ENCODE data around the gene SEC61A2. TPM values are rescaled to one million over a fixed set of nuclear protein-coding genes. Genes with fewer than 3 reads are reported as not detected.
"Not testable (repeated sequence)": the region's sequence is repeated elsewhere in the genome, so short reads cannot be mapped to it uniquely, and the experiment has no call there.

Gene SEC61A2
- total RNA-seq, 1 experiment from 2014 or later, result 6.8 TPM

- no peaks in the 10 kb centered on the region for H3K27me3 ChIP-seq (ENCODE audit: insufficient read depth, low read depth)
- no peak for DNase-seq
- BruUV-seq (replicated peaks), result no TSS peak
- no peak overlapping the region for H2AFZ ChIP-seq
- H3K4me2 ChIP-seq, result no peak overlapping the region
- H4K20me1 ChIP-seq (ENCODE audit: insufficient read depth), result no peaks in the 10 kb centered on the region
- no peak overlapping the region for H3K27ac ChIP-seq
- no peaks in the 10 kb centered on the region for H3K79me2 ChIP-seq (ENCODE audit: low read depth)
- no peaks in the 10 kb centered on the region for H3K9me3 ChIP-seq (ENCODE audit: insufficient read depth, low read depth)
- no peak for TF ChIP-seq EZH2 (IDR thresholded peaks at IDR 0.05; ENCODE audit: low read depth)
- TF ChIP-seq CTCF (conservative IDR thresholded peaks at IDR 0.05), result no peak
- intact Hi-C loops (cut with micrococcal nuclease; ENCODE audit: unreplicated experiment), result no loop called here
- no peaks in the 10 kb centered on the region for H3F3A ChIP-seq (ENCODE audit: insufficient read depth, low read depth)
- ChIA-PET CTCF (no interaction called here), POLR2A (ENCODE audit: unreplicated experiment) (no interaction called here)
- H3K9me2 ChIP-seq (ENCODE audit: insufficient read depth), result no peaks in the 10 kb centered on the region
- H3K36me3 ChIP-seq (ENCODE audit: low read depth), result no peaks in the 10 kb centered on the region
- H3K4me1 ChIP-seq (replicated peaks; ENCODE audit: insufficient read depth), result no peaks in the 10 kb centered on the region
- no peak overlapping the region for H3K4me3 ChIP-seq
Observed at GRCh38 chr10:12088919-12089318, 40.6 kb upstream of the SEC61A2 start.

GRCh38 chr10:12091421-12091820, 38.1 kb upstream of the SEC61A2 start:
- Histone ChIP-seq H3K9me3 (ENCODE audit: insufficient read depth, low read depth) (no peaks in the 10 kb centered on the region), H3K36me3 (ENCODE audit: low read depth) (no peaks in the 10 kb centered on the region), H3F3A (ENCODE audit: insufficient read depth, low read depth) (no peaks in the 10 kb centered on the region), H3K79me2 (ENCODE audit: low read depth) (no peaks in the 10 kb centered on the region), H3K9me2 (ENCODE audit: insufficient read depth) (no peaks in the 10 kb centered on the region), H3K4me3 (no peak overlapping the region), H3K27ac (no peak overlapping the region), H3K4me2 (no peak overlapping the region), H3K4me1 (replicated peaks; ENCODE audit: insufficient read depth) (no peaks in the 10 kb centered on the region), H2AFZ (no peak overlapping the region), H3K27me3 (ENCODE audit: insufficient read depth, low read depth) (no peaks in the 10 kb centered on the region), H4K20me1 (ENCODE audit: insufficient read depth) (no peaks in the 10 kb centered on the region)
- BruUV-seq (replicated peaks), result no TSS peak
- DNase-seq, result no peak
- ChIA-PET POLR2A (ENCODE audit: unreplicated experiment) (no interaction called here), CTCF (no interaction called here)
- TF ChIP-seq EZH2 (IDR thresholded peaks at IDR 0.05; ENCODE audit: low read depth), result no peak
- TF ChIP-seq CTCF (conservative IDR thresholded peaks at IDR 0.05), result no peak
- intact Hi-C loops (cut with micrococcal nuclease; ENCODE audit: unreplicated experiment), result no loop called here

- H3K4me2 ChIP-seq, result not testable (repeated sequence)
Observed at GRCh38 chr10:12097361-12097760, 32.1 kb upstream of the SEC61A2 start.

GRCh38 chr10:12097791-12098190, 31.7 kb upstream of the SEC61A2 start:
- no peaks in the 10 kb centered on the region for H3F3A ChIP-seq (ENCODE audit: insufficient read depth, low read depth)
- BruUV-seq (replicated peaks), result no TSS peak
- H3K36me3 ChIP-seq (ENCODE audit: low read depth), result no peaks in the 10 kb centered on the region

More at GRCh38 chr10:12097361-12097760, 32.1 kb upstream of the SEC61A2 start:
- BruUV-seq (replicated peaks); H3K27me3 ChIP-seq (ENCODE audit: insufficient read depth, low read depth); H2AFZ ChIP-seq; H3K79me2 ChIP-seq (ENCODE audit: low read depth); H3F3A ChIP-seq (ENCODE audit: insufficient read depth, low read depth); DNase-seq; H3K4me1 ChIP-seq (replicated peaks; ENCODE audit: insufficient read depth); H3K27ac ChIP-seq; intact Hi-C loops (cut with micrococcal nuclease; ENCODE audit: unreplicated experiment); H3K9me2 ChIP-seq (ENCODE audit: insufficient read depth); H4K20me1 ChIP-seq (ENCODE audit: insufficient read depth); H3K36me3 ChIP-seq (ENCODE audit: low read depth); H3K4me3 ChIP-seq; CTCF ChIA-PET; H3K9me3 ChIP-seq (ENCODE audit: insufficient read depth, low read depth): not testable (repeated sequence)
- POLR2A ChIA-PET (ENCODE audit: unreplicated experiment), result interaction anchor here (0.8 kb wide), 1 partner anchor 55 kb away, joined by 5 read pairs; the partner anchor contains the start of gene UPF2

More at GRCh38 chr10:12097791-12098190, 31.7 kb upstream of the SEC61A2 start:
- TF ChIP-seq EZH2 (IDR thresholded peaks at IDR 0.05; ENCODE audit: low read depth) (no peak), CTCF (conservative IDR thresholded peaks at IDR 0.05) (no peak)
- ChIA-PET POLR2A (ENCODE audit: unreplicated experiment) (interaction anchor here (0.8 kb wide), 1 partner anchor 55 kb away, joined by 5 read pairs; the partner anchor contains the start of gene UPF2), CTCF (no interaction called here)
- no peaks in the 10 kb centered on the region for H3K4me1 ChIP-seq (replicated peaks; ENCODE audit: insufficient read depth)
- H3K9me3 ChIP-seq (ENCODE audit: insufficient read depth, low read depth), result no peaks in the 10 kb centered on the region
- intact Hi-C loops (cut with micrococcal nuclease; ENCODE audit: unreplicated experiment), result no loop called here
- H2AFZ ChIP-seq, result no peak overlapping the region
- H3K9me2 ChIP-seq (ENCODE audit: insufficient read depth), result no peaks in the 10 kb centered on the region
- peak in 1 of 2 experiments; percentile 75 for DNase-seq
- no peaks in the 10 kb centered on the region for H3K79me2 ChIP-seq (ENCODE audit: low read depth)
- no peak overlapping the region for H3K4me2 ChIP-seq
- H3K27me3 ChIP-seq (ENCODE audit: insufficient read depth, low read depth), result no peaks in the 10 kb centered on the region
- no peak overlapping the region for H3K4me3 ChIP-seq
- H3K27ac ChIP-seq, result no peak overlapping the region
- H4K20me1 ChIP-seq (ENCODE audit: insufficient read depth), result no peaks in the 10 kb centered on the region
